Stimulated activated CD8-positive, alpha-beta memory T cell treated with anti-CD3 and anti-CD28 coated beads, Interleukin-7, amount 100 ng/mL, for 4 hours (primary cell): ENCODE data around the gene WDR88.
A peak's percentile ranks its signal among the peaks of the same experiment; 100 is the strongest.
"Not testable (repeated sequence)": the region's sequence is repeated elsewhere in the genome, so short reads cannot be mapped to it uniquely, and the experiment has no call there.

Experiments
- DNase-seq, 2 donors: peaks; one replicate each; pipeline ENCODE4 v3.0.0-alpha.2; 2020; ENCODE audit warnings: low read depth in 2 of 2

The WDR88 gene

DNA sequence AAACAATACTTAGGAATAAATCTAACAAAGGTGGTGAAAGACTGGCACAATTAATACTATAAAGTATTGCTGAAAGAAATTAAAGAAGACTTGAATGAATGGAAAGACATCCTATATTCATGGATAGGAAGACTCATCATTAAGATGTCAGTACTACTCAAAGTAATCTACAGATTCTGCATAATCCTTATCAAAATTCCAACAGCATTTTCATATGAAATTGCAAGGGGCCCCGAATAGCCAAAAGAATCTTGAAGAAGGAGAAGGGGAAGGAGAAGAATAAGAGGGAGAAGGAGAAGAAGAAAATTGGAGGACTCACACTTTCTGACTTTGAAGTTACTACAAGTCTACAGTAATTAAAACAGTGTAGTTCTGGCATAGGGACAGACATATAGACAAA, 36.6 kb downstream of the WDR88 start:
- DNase-seq, result no peak

DNA sequence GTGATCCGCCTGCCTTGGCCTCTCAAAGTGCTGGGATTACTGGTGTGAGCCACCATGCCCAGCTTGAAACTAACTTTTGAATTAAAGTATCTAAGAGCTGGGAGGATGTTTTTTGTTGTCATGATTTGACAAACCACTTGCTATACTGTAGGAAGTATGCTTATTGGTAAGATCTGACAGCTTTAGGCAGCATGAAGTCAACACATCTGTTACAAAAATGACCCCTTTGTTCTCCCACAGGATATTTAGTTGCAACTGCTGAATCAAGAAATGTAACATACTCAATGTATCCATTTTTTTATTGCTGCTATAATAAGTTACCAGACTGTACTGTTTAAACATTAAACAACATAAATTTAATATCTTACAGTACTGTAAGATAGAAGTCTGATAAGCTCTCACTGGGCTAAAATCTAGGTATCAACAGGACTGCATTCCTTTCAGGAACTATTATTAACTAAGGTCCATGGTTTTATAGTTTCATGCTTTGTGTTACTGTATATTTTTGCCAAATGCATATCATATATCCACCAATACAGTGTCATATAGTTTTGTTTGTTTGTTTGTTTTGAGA, 39.4 kb downstream of the WDR88 start:
- no peak for DNase-seq

DNA sequence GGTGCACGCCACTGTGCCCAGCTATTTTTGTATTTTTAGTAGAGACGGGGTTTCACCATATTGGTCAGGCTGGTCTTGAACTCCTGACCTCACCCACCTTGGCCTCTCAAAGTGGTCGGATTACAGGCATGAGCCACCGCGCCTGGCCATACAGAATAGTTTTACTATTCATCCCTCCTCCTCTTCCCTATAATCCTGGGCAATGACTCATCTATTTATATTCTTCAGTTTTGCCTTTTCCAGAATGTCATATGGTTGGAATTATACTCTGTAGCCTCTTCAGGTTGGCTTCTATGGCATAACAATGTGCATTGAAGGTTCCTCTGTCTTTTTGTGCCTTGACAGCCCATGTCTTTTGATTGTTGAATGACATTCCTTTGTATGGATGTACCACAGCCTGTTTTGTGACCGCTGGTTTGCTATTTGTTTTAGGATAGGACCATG, 40.0 kb downstream of the WDR88 start:
- DNase-seq, result no peak

DNA sequence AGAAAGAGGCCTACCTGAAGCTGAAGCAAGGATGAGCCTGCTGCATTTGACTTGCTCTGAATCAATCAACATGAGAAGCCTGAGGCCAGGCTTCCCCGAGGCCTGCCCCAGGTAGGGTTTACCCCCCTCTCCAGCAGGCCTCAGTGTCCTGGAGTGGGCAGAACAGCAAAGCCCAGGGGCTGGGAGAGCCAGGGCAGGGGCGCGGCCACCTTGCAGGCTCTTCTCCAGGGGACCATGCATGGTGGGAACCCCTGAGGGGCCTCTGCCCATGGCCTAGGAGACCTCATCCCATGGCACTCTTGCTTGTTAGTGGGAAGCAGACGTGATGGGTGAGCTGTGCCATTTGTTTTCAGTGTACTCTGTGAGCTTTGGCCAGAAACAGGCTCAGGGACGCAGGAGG, 42.3 kb downstream of the WDR88 start:
- DNase-seq, result no peak

DNA sequence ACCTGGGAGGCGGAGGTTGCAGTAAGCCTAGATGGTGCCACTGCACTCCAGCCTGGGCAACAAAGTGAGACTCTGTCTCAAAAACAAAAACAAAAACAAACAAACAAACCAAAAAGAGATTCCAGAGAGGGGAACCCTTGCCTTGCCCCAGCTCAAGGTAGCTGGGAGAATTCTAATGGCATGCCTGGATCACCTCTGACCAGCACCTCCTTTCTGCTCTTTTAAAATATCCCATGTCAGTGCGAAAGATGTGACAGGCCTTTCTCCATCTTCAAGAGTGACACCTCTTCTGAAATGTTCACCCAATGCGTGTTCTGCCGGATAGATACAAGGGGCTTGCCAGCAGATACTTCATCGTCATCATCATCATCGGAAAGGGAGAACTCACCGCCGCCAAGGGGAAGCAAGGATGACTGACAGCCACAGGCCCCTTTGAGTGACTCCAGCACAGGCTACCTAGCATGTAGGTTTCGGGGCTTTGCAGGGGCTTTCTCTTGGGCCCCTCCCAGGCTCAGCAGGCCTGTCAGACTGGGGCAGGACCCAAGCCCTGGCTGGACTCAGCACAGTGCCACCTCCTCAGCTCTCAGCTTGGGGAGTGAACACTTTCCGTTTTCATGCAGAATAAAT, 43.4 kb downstream of the WDR88 start:
- no peak for DNase-seq

DNA sequence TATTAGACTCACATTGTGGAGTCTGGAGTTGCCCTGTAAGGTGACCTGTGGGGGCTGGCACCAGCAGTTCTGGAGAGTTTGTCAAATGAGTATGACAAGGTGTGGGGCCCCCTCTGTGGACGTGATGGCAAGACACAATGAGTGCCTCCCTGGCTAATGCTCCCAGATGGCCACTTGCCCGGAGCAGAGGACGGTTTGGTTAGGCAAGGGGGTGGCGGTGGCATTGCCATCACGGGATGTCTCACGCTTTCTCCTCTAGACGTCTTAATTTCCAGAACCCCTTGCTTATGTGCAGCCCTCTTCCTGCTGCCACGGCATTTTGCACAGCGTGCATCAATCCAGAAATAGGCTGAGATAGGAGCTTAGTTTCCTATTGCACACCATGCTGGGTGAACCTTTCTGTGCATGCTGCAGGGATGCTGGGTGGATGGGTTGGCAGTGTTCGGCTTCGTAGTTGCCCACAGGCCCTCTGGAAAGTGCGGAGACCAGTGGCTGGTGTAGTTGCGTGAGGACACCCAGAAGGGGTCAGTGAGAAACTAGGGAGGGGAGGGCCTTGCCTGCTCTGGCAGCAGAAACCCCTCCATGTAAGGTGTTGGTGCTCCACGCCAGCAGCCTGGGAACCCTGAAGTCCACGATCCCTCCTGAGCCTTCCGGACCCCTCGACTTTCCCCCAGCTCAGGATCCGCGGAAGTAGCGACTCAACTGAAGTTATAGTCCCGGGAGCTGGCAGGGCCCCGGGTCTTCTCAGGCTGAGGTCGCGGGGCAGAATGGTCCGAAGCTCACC, 44.2 kb downstream of the WDR88 start:
- peak in 1 of 2 donors; percentile 3 for DNase-seq

DNA sequence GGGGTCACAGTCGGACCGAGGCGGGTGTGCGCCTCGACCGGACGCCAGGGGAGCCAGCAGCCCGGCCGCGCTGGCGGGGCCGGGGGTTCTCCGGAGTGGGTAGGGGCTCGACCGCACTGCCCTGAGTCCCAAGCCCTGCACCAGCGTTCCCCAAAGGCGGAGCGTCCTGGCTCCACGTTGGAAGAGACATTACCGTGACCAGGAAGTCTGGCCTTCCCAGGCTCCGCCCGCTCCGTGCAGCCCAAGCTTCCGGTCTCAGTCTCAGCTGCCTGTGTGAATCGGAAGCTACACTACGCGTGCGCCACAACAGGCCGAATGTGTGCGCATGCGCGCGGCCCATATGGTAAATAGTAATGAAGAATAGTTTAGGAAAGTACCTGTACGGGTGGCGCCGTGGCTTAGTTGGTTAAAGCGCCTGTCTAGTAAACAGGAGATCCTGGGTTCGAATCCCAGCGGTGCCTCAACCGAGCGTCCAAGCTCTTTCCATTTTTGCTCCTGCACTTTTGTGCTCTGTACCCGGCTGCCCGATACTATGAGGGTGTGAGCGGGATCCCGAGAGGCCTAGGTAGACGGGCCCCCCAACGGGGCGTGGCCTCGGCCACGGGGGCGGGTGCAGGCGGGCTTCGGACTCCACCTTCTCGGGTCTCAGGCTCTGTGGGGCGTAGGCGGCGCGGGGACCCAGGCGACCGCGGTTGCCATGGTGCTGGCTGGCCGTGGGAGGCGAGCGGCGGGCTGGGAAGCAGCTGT, 44.9 kb downstream of the WDR88 start:
- DNase-seq, result peak; percentile 96 to 97

DNA sequence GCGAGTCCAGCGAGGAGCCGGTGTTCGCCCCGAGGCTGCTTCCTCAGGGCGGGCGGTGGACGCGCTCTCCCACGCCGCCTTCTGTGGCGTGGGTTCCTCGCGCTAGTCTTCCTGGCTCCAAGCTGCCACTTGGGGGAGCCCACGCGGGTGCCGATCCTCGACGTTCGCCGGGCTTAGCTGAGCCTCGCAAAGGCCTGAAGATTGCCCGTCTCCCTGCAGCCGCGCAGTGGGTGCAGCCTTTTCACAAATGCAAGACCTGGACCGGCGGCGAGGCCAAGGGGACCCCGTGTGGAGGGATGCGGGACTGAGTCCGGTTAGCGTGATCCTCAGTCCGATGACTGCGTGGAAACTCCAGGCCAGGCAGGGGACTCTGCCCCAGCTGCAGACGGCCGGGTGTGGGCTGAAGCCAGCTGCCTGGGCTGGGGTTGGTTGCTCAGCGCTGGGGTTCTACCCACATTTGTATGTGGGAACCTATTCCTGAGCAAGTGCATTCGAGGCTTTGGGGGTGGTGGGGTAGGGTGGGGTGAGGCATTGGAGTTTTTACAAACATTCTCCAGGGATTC, 45.6 kb downstream of the WDR88 start:
- no peak for DNase-seq

DNA sequence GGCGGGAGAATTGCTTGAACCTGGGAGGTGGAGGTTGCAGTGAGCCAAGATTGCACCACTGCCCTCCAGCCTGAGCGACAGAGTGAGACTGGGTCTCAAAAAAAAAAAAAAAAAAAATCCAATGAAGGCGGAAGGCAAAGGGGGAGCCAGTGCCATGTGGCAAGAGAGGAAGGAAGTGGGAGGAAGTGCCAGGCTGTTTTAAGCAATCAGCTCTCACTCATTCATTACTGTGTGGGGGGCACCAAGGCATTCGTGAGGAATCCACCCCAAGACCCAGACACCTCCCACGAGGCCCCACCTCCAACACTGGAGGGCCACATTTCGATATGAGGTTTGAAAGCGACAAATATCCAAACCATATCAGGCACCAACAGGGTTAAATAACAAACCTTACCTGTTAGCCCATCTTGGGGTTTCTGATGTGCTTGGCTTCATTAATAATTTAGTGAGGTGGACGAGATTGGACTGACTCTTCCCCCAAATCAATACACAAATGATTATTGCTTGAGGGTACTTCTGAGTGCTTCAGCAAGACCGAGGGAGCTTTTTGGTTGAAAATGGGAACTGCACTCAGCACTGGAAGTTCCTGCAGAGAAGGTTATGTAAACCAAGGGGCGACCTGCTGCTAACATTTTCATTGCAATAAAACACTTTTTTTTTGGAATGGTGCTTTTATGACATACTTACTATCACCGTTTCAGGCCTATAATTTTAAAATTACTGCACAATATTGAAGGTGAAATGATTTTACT, 54.7 kb downstream of the WDR88 start:
- no peak for DNase-seq

DNA sequence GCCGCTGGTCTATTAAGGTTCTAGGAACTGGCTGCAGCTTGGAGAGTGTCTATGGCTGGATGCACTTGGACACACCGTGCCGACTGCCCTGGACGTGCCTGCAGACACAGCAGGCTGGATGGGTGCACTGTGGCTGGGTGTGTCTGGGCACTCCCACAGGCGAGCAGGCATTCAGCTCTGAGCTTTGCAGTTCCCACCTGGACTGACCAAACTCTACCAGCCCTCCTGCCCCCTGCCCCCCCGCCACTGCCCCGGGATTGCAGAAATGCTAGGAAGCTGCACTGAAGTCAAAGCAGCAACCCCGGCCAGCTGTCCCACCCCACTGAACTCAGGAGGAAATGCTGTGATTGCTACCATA, 55.2 kb downstream of the WDR88 start:
- DNase-seq, result no peak

DNA sequence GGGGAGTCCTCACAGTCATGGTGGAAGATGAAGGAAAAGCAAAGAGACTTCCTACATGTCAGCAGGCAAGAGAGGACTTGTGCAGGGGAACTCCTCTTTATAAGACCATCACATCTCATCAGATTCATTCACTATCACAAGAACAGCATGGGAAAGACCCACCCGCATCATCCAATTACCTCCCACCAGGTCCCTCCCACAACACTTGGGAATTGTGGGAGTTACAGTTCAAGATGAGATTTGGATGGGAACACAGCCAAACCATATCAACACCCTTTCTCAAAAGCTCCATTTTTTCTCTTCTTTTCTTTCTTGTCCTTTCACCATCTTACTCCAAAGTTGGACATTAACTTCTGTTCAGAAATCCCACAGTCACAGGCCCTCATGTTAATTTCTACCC, 57.5 kb downstream of the WDR88 start:
- no peak for DNase-seq

DNA sequence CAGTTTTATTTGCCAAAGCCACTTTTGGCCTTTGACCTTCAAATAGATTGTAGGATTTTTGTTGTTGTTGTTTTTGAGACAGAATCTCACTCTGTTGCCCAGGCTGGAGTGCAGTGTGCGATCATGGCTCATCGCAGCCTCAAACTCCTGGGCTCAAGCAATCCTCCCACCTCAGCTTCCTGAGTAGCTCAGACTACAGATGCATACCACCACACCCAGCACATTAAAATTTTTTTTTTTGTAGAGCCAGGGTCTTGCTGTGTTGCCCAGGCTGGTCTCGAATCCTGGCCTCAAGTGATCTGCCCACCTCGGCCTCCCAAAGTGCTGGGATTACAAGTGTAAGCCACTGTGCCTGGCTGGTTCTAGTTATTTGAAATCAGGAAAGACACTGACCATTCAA, 59.2 kb downstream of the WDR88 start:
- not testable (repeated sequence) for DNase-seq

DNA sequence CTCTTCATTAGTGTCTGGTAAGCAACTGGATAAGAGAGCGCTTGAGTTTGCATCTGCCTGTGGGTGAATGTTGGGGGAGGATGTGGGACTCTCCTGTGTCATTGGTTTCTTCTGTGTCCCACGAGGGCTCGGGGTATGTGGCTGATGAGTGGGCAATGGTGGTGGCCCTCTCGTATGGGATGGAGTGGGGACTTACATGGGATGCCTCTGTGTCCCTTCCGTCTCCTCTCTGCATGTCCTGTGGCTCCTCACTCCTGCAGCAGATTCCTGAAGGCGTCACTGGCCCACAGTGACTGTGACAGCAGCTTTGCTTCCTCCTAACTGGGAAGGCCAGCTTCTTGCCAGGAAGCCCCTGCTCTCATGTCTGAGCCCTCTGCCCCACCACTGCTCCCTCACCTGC, 59.6 kb downstream of the WDR88 start:
- no peak for DNase-seq

DNA sequence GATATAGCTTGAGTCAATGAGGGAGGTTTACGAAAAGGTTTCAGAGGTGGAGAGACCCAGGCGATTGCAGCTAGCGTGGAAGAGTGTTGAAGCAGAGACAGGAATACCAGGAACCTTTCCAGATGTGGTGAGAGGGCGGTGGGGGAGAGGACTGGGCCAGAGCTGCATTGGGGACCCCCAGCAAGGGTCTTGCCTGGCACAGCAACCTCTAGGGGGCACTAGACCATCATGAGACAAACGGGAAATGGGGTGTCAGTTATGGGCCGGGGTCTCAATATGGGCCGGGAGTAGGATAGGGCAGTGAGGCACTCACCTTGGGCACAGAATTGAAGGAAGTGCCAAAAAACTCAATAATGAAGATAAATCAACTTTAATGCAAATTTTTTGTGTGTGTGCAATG, 60.1 kb downstream of the WDR88 start:
- DNase-seq, result no peak

DNA sequence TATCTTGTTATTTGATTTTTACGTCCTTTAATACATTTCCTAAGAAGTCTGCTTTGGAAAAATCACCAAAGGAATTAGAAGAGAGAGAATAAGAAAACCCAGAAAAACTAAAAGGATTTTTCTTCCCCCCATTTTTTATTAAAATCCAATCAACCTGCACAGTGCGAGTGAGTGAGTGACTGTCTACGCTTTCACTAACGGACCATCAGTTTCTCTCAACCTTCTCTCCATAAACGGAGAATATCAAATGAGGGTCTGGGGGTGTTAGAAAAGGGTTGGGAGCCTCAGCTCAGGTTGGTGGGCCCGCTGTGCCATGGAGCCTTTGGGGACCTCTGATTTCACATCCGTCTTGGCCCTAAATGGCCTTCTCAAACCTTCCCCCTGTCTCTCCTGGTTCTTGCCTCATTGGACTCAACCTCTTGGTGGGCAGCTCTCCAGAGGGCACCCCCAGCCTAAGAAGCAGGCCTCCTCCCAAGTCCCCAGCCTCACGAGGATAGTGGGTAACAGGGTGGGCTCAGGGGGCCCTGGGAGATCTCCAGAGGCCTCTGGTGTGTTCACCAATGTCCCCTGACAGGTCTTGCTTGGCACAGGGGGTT, 61.5 kb downstream of the WDR88 start:
- no peak for DNase-seq

DNA sequence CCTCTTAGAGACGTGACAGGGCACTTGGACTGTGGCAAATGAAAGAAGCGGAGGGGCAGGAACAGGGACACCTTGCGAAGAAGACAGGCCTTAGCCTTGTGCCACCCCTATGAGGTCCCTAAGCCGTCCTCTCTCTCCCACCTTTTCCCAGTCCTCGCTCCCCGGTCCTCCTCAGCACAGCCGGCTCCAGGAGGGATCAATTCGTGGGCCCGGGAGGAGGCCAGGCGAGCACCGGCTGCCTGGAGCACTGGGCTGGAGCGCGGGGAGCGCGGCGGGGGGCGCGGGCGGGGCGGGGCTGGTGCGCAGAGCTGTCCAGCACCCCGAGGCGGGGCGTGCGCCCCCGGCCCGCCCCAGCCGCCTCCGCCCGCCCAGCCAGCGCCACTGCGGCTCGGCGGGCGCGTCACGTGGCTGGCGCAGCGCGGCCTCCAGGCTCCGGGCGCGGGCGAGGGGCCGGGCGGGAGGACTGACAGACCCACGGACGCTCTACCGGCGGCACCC, 62.0 kb downstream of the WDR88 start, which contains the start of gene LRP3:
Gene LRP3 (plus strand): TSS at position 466 of the 498 bp plus-strand sequence. CDS start 456 bp downstream, outside the sequence.
- DNase-seq, result no peak

DNA sequence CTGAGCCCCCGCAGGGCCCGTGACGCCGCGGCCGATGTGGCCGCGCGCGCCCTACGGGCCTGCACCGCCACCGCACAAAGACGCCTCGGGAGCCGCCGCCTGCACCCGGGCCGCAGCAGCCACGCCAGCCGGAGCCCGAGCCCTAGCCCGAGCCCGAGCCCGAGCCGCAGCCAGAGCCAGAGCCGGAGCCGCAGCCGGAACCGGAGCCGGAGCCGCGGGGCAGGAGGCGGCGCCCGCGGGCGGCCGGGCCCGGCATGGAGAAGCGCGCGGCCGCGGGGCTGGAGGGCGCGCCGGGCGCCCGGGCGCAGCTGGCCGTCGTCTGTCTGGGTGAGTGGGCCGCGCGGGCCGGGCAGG, 62.6 kb downstream of the WDR88 start:
- DNase-seq, result no peak

DNA sequence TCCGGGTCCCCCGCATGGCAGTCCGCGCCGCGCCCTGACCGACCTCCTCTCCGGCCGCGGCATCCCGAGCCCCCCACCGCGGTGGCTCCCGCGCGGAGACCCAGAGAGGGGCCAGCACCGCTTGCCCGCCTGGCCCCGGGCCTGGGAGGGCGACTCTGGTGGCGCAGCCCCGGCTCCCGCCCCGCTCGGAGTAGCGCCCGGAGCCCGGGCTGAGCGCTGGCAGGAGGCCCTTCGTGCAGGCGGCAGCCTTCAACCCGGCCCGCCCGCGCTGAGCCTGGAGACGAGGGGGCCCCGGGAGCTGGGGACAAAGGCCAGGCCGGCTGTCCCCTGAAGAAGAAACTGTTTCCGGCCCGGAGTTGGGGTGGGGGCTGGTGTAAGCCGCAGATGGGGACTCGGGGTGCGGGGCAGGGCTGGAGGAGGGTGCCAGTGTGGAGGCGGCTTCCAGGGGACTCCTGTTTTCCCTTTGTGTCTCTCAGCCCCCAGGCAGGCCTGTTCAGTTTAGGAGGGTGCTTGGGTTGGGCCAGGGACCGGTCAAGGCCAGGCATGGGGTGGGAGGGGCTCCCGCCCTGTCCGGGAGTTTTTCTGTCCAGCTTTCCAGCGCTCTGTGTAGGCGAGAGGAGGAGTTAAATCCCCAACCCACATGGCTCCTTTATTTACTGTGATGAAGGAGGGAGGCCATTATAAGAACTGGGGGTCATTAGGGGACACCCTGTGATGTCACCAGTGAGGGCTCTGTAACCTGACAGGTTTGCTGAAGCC, 63.2 kb downstream of the WDR88 start:
- no peak for DNase-seq

DNA sequence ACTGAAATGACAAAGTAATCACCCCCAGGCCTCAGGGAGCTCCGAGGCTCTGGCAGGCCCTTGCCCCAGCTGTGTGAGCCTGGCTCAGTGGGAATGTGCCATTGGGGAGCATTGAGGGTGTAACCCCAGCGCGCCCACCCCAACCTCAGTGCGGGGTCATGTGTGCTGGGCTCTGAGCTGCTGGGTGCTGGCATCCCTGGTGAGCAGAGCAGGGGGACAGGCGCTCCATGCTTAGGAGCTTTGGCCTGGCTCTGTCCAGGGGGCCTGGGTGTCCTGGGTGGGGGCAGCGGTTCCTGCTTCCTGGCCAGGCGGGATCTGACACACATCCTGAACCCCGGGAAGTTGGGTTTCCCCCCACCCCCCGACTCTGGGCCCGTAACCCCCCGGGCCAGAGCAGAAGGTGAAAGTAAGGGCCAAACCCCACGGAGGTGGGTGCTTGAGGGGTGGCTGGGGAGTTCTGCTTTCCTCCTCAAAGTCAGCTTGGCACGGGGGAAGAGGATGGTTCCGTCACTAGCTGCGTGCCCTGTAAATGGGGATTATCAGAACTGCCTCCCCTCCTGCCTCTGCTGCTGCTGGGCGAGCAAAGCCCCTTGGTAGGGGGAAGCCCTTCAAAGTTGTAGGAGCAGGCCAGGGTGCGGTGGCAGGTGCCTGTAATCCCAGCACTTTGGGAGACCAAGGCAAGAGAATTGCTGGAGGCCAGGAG, 63.9 kb downstream of the WDR88 start:
- no peak for DNase-seq
